Ramos (cell line): Measurements from ENCODE around the gene KDM5D.

Experiments
- in situ Hi-C: fragments of 300-500 bp; cut with MboI; formaldehyde crosslinking; loops from one replicate; pipeline ENCODE4 v1.14.3; 2022; ENCODE audit warnings: low sequenced_read_pairs; ENCODE audit not compliant: unreplicated experiment

The KDM5D gene

GRCh38 chrY:19744381-19745378, at the start of gene KDM5D:
TSS of gene KDM5D (minus strand) at chrY:19744726. CDS start at chrY:19744534, 192 bp downstream.
- in situ Hi-C loops, result no loop called here

- in situ Hi-C loops, result no loop called here
Measured at GRCh38 chrY:19768375-19768774, 23.8 kb upstream of the KDM5D start.

GRCh38 chrY:19743331-19743730, 1.2 kb downstream of the KDM5D start:
- in situ Hi-C loops, result no loop called here

GRCh38 chrY:19742153-19742552, 2.4 kb downstream of the KDM5D start:
- in situ Hi-C loops, result no loop called here

- in situ Hi-C loops, result no loop called here
Measured at GRCh38 chrY:19734425-19734824, 10.1 kb downstream of the KDM5D start.

- in situ Hi-C loops, result no loop called here
Measured at GRCh38 chrY:19717950-19718349, 26.6 kb downstream of the KDM5D start.

GRCh38 chrY:19717146-19717545, 27.4 kb downstream of the KDM5D start:
- in situ Hi-C loops, result no loop called here

GRCh38 chrY:19715226-19715625, 29.3 kb downstream of the KDM5D start:
- in situ Hi-C loops, result no loop called here

- in situ Hi-C loops, result no loop called here
Measured at GRCh38 chrY:19713430-19713829, 31.1 kb downstream of the KDM5D start.

GRCh38 chrY:19706273-19706672, 38.3 kb downstream of the KDM5D start:
- in situ Hi-C loops, result no loop called here

GRCh38 chrY:19698495-19698894, 46.0 kb downstream of the KDM5D start:
- in situ Hi-C loops, result no loop called here

GRCh38 chrY:19680821-19681220, 63.7 kb downstream of the KDM5D start:
- in situ Hi-C loops, result no loop called here
